HL-60 (cell line): ENCODE results near the gene ZNF618.

Experiments
- CTCF ChIP-seq: IDR thresholded peaks from one replicate; pipeline ENCODE4 v1.5.1; 2011; ENCODE audit warnings: low read length, control low read depth, inconsistent platforms; ENCODE audit not compliant: insufficient read depth
- POLR2AphosphoS5 ChIP-seq: IDR thresholded peaks from 2 replicates; pipeline ENCODE4 v1.6.1; 2012; ENCODE audit warnings: low read depth
- SPI1 ChIP-seq: IDR thresholded peaks from 2 replicates; pipeline ENCODE4 v1.6.1; 2012; ENCODE audit warnings: low read depth, mild to moderate bottlenecking, borderline replicate concordance

DNA sequence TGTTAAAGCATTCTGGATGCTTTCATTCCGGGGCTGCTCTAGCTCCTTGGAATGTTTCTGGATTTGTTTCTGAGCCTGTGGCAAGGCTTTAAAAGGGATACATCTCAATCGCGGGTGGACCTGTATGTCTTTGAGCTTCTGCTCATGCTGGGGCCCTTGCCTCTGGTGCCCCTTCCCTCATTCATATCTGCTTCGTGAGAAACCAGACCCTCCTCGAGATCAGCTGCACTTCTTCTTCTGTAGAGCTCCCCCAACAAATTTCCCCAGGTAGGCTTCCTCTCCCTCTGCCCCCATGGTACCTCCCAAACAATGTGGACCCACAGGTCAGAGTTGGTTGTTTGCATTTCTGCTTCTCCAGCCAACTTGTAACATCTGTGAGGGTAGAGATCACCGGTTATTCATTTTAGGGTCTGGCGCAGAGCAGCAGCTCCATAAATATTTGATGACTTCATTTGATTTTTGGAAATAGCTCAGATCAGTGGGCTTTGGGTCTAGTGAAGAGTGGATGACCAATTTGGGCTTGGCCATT is 6.6 kb downstream of the ZNF618 start:
- TF ChIP-seq CTCF (no peak), POLR2AphosphoS5 (no peak), SPI1 (no peak)
